GM12878 (cell line): ENCODE measurements around the gene CREB3L4. TPM values are rescaled to one million over a fixed set of nuclear protein-coding genes. Genes with fewer than 3 reads are reported as not detected.

Experiments
- ATF2 ChIP-seq: IDR thresholded peaks from 2 replicates; pipeline ENCODE4 v1.6.1; 2012; ENCODE audit warnings: low read length, inconsistent platforms
- CHD1 ChIP-seq: IDR thresholded peaks from 2 replicates; pipeline ENCODE4 v1.6.1; 2012; ENCODE audit warnings: low read depth, low read length, improper control_type of control experiment
- EED ChIP-seq: sonication (generic); IDR thresholded peaks from 2 replicates; pipeline ENCODE4 v1.6.1; 2016; ENCODE audit warnings: antibody characterized with exemption, low read depth
- EGR1 ChIP-seq, 2 experiments: IDR thresholded peaks; 1 replicate in 1 of 2; 2 replicates in 1 of 2; pipeline ENCODE4 v1.6.1; 2011 to 2012; ENCODE audit warnings: low read depth in 2 of 2, low read length in 2 of 2, borderline replicate concordance in 1 of 2, mild to moderate bottlenecking in 1 of 2, moderate library complexity in 1 of 2
- EZH2 ChIP-seq: IDR thresholded peaks from 2 replicates; pipeline ENCODE4 v1.6.1; 2012; ENCODE audit warnings: low read depth, mild to moderate bottlenecking, control low read depth, inconsistent platforms, low read length, borderline replicate concordance; ENCODE audit not compliant: control insufficient read depth
- HDAC6 ChIP-seq: fragments of 200-600 bp; sonication (generic); IDR thresholded peaks from one replicate; pipeline ENCODE4 v1.8.0; 2017; ENCODE audit warnings: antibody characterized with exemption; ENCODE audit not compliant: unreplicated experiment
- MEF2A ChIP-seq: IDR thresholded peaks from 2 replicates; pipeline ENCODE4 v1.6.1; 2011; ENCODE audit warnings: low read depth, mild to moderate bottlenecking, low read length, moderate library complexity; ENCODE audit not compliant: insufficient read depth
- MYC ChIP-seq: IDR thresholded peaks from 2 replicates; pipeline ENCODE4 v1.6.1; 2011; ENCODE audit warnings: mild to moderate bottlenecking, low read length, moderate library complexity, inconsistent platforms; ENCODE audit not compliant: insufficient read depth, insufficient replicate concordance, insufficient read length, severe bottlenecking
- NFYB ChIP-seq: IDR thresholded peaks from 2 replicates; pipeline ENCODE4 v1.6.1; 2011; ENCODE audit warnings: low read depth, mild to moderate bottlenecking, low read length, improper control_type of control experiment, moderate library complexity; ENCODE audit not compliant: insufficient read depth
- PBX3 ChIP-seq: IDR thresholded peaks from 2 replicates; pipeline ENCODE4 v1.6.1; 2011; ENCODE audit warnings: mild to moderate bottlenecking, low read depth, low read length, moderate library complexity; ENCODE audit not compliant: insufficient replicate concordance
- RAD21 ChIP-seq: IDR thresholded peaks from 2 replicates; pipeline ENCODE4 v1.6.1; 2011; ENCODE audit warnings: mild to moderate bottlenecking, low read depth, low read length, moderate library complexity; ENCODE audit not compliant: insufficient read depth
- SIX5 ChIP-seq: IDR thresholded peaks from 2 replicates; pipeline ENCODE4 v1.6.1; 2011; ENCODE audit warnings: mild to moderate bottlenecking, low read depth, low read length, moderate library complexity; ENCODE audit not compliant: severe bottlenecking
- SRF ChIP-seq, 2 experiments: IDR thresholded peaks; 2 replicates each; pipeline ENCODE4 v1.6.1; 2011; ENCODE audit warnings: low read depth in 2 of 2, low read length in 2 of 2, mild to moderate bottlenecking in 1 of 2, moderate library complexity in 1 of 2
- STAT1 ChIP-seq: fragments of 450-650 bp; conservative IDR thresholded peaks from 2 replicates; pipeline ENCODE4 v1.6.1; 2014; ENCODE audit warnings: antibody characterized with exemption, mild to moderate bottlenecking
- SUZ12 ChIP-seq: fragments of 200-600 bp; sonication (generic); IDR thresholded peaks from one replicate; pipeline ENCODE4 v1.6.1; 2018; ENCODE audit warnings: antibody characterized with exemption, mild to moderate bottlenecking; ENCODE audit not compliant: unreplicated experiment
- TARDBP ChIP-seq: IDR thresholded peaks from 2 replicates; pipeline ENCODE4 v1.6.1; 2016; ENCODE audit warnings: borderline replicate concordance
- TCF3 ChIP-seq: IDR thresholded peaks from 2 replicates; pipeline ENCODE4 v1.6.1; 2012; ENCODE audit warnings: low read depth, mild to moderate bottlenecking, low read length, borderline replicate concordance; ENCODE audit not compliant: insufficient read depth
- USF2 ChIP-seq: IDR thresholded peaks from 2 replicates; pipeline ENCODE4 v1.6.1; 2011; ENCODE audit warnings: low read depth, low read length, improper control_type of control experiment, borderline replicate concordance
- ZBED1 ChIP-seq: IDR thresholded peaks from 2 replicates; pipeline ENCODE4 v1.6.1; 2016; ENCODE audit warnings: borderline replicate concordance
- ZBTB4 ChIP-seq: fragments of 450-650 bp; formaldehyde crosslinking; IDR thresholded peaks from 2 replicates; pipeline ENCODE4 v1.4.0; 2022; ENCODE audit warnings: mild to moderate bottlenecking, moderate library complexity
- ZNF384 ChIP-seq: IDR thresholded peaks from 2 replicates; pipeline ENCODE4 v1.6.1; 2012; ENCODE audit warnings: low read depth, mild to moderate bottlenecking, low read length, improper control_type of control experiment, borderline replicate concordance
- ZNF622 ChIP-seq: fragments of 450-650 bp; IDR thresholded peaks from 2 replicates; pipeline ENCODE4 v1.6.1; 2017; ENCODE audit warnings: mild to moderate bottlenecking, inconsistent platforms
- polyA plus RNA-seq, 11 experiments: library from polyadenylated mRNA; depleted of rRNA in 4 of 11; unstranded in 6 of 11; stranded (reverse) in 5 of 11; fragments of >200 nt; fragmentation: Nextera tagmentation in 4 of 11; fragmentation: Illumina TruSeq in 1 of 11; extraction: Ambion mirVana in 4 of 11; extraction: Trizol in 1 of 11; gene quantifications; 1 replicate in 1 of 11; 2 replicates in 10 of 11; pipeline versions ENCODE4 v1.2.1 to v1.2.3, GENCODE V29; 2011 to 2016; ENCODE audit warnings: inconsistent platforms in 2 of 11, missing spikeins in 2 of 11, low read depth in 1 of 11
- total RNA-seq, 4 experiments: library from RNA; depleted of rRNA in 3 of 4; stranded (reverse); fragments of >200 nt in 3 of 4; fragmentation: Illumina TruSeq in 1 of 4; extraction: Trizol in 1 of 4; gene quantifications; 2 replicates each; pipeline versions ENCODE4 v1.2.1 to v1.2.3, GENCODE V29; 2013 to 2021

The CREB3L4 gene
- total and polyA plus RNA-seq, 10 of the 15 experiments (the other 5 are each of a cell fraction or from before 2014, with no cell fraction given) = 9.7 to 14.0 (median 12.1) TPM

GRCh38 chr1:153958111-153958960, 9.4 kb upstream of the CREB3L4 start, which contains the start of gene CRTC2 (continued):
- 0 out of 2 replicates have a peak, but pooled peaks have one; percentile 52 for TF ChIP-seq MEF2A
- TF ChIP-seq ZNF384 = no peak
- TF ChIP-seq EGR1 (IDR thresholded peaks at IDR 0.05; ENCODE audit: borderline replicate concordance in 1 of 2, low read depth in 2 of 2, low read length in 2 of 2) = peak in 1 of 2 experiments; percentile 76; a peak in 1 of 3 replicates
- TF ChIP-seq CHD1 = no peak
- peak; percentile 92 for TF ChIP-seq SUZ12
- TF ChIP-seq PBX3 = no peak
- no peak for TF ChIP-seq HDAC6
- TF ChIP-seq SRF (IDR thresholded peaks at IDR 0.05; ENCODE audit: low read depth in 2 of 2, low read length in 2 of 2) = no peak
- TF ChIP-seq EED = no peak
- TF ChIP-seq ZNF622 = no peak
- TF ChIP-seq ATF2 = no peak
- peak; percentile 97 for TF ChIP-seq TARDBP
- TF ChIP-seq RAD21 = no peak
- no peak for TF ChIP-seq NFYB
- TF ChIP-seq MYC = no peak
- no peak for TF ChIP-seq EZH2
- TF ChIP-seq SIX5 = peak; percentile 100
- TF ChIP-seq ZBTB4 = no peak
- TF ChIP-seq STAT1 = 0 out of 2 replicates have a peak, but pooled peaks have one; percentile 44
- TF ChIP-seq USF2 = no peak
- no peak for TF ChIP-seq TCF3
- TF ChIP-seq ZBED1 = no peak
